Measurements from ENCODE around the gene CCDC77.
A peak's percentile ranks its signal among the peaks of the same experiment; 100 is the strongest.

- TF ChIP-seq CTCF (IDR thresholded peaks at IDR 0.05) (peak; percentile 79), EP300 (IDR thresholded peaks at IDR 0.05; ENCODE audit: borderline replicate concordance in 1 of 2, low read depth in 1 of 2, low read length in 1 of 2) (no peak), MXI1 (IDR thresholded peaks at IDR 0.05; ENCODE audit: low read depth, low read length) (no peak), RAD21 (IDR thresholded peaks at IDR 0.05; ENCODE audit: low read length) (peak; percentile 85), REST (IDR thresholded peaks at IDR 0.05; ENCODE audit: low read depth, low read length) (no peak), POLR2AphosphoS5 (IDR thresholded peaks at IDR 0.05; ENCODE audit: low read depth, low read length) (no peak), EZH2phosphoT487 (IDR thresholded peaks at IDR 0.05; ENCODE audit: borderline replicate concordance, low read depth) (no peak), IRF3 (IDR thresholded peaks at IDR 0.05; ENCODE audit: low read depth, low read length) (no peak), RCOR1 (IDR thresholded peaks at IDR 0.05; ENCODE audit: low read length) (no peak), SMC3 (IDR thresholded peaks at IDR 0.05; ENCODE audit: low read depth, low read length) (peak; percentile 88), SIN3A (IDR thresholded peaks at IDR 0.05; ENCODE audit: borderline replicate concordance, low read depth, low read length) (no peak), TEAD4 (IDR thresholded peaks at IDR 0.05; ENCODE audit: borderline replicate concordance, insufficient read depth) (no peak), GABPA (IDR thresholded peaks at IDR 0.05; ENCODE audit: low read depth) (no peak)
These were observed 40.9 kb downstream of the CCDC77 start for GRCh38 chr12:442235-442884.

Measured in SK-N-SH (cell line).